GM23338 (cell line): ENCODE measurements around the gene CEP68. TPM values are rescaled to one million over a fixed set of nuclear protein-coding genes. Genes with fewer than 3 reads are reported as not detected.

ENCODE experiments used
- ATAC-seq: fragments of 200-7000 bp; cut with Tn5 transposase; 3 replicates; pipeline ENCODE4 v1.9.1; 2020
- DNase-seq: peaks from one replicate; pipeline ENCODE4 v3.0.0-alpha.2; 2015; ENCODE audit warnings: low spot score
- H2AFZ ChIP-seq: fragments of 200-600 bp; sonication (generic); 2 replicates; pipeline ENCODE4 v1.8.0; 2016; ENCODE audit warnings: antibody characterized with exemption, mild to moderate bottlenecking, moderate library complexity
- H3F3A ChIP-seq: fragments of 200-600 bp; sonication (generic); replicated peaks from 2 replicates; pipeline ENCODE4 v1.8.0; 2017; ENCODE audit warnings: antibody characterized with exemption, mixed run types, low read depth
- H3K27ac ChIP-seq: fragments of 200-600 bp; sonication (generic); 2 replicates; pipeline ENCODE4 v1.6.1; 2016; ENCODE audit warnings: low read depth
- H3K27me3 ChIP-seq: fragments of 200-600 bp; sonication (generic); 2 replicates; pipeline ENCODE4 v1.8.0; 2016; ENCODE audit warnings: mild to moderate bottlenecking, mixed run types, moderate library complexity; ENCODE audit not compliant: insufficient read depth
- H3K36me3 ChIP-seq: fragments of 200-600 bp; sonication (generic); 2 replicates; pipeline ENCODE4 v1.8.0; 2016; ENCODE audit warnings: mild to moderate bottlenecking; ENCODE audit not compliant: insufficient read depth
- H3K4me1 ChIP-seq: fragments of 200-600 bp; sonication (generic); 2 replicates; pipeline ENCODE4 v1.8.0; 2016; ENCODE audit warnings: mild to moderate bottlenecking, moderate library complexity; ENCODE audit not compliant: insufficient read depth
- H3K4me2 ChIP-seq: fragments of 200-600 bp; sonication (generic); 2 replicates; pipeline ENCODE4 v1.7.1; 2017; ENCODE audit warnings: mixed run types
- H3K4me3 ChIP-seq: fragments of 200-600 bp; sonication (generic); 2 replicates; pipeline ENCODE4 v1.6.1; 2016; ENCODE audit warnings: mixed run types
- H3K79me2 ChIP-seq: fragments of 200-600 bp; sonication (generic); replicated peaks from 2 replicates; pipeline ENCODE4 v1.8.0; 2017; ENCODE audit warnings: mild to moderate bottlenecking; ENCODE audit not compliant: insufficient read depth
- H3K9me2 ChIP-seq: fragments of 200-600 bp; sonication (generic); 2 replicates; pipeline ENCODE4 v1.8.0; 2017; ENCODE audit not compliant: insufficient read depth
- H4K20me1 ChIP-seq: fragments of 200-600 bp; sonication (generic); replicated peaks from 2 replicates; pipeline ENCODE4 v1.8.0; 2017; ENCODE audit warnings: mild to moderate bottlenecking; ENCODE audit not compliant: insufficient read depth
- H3K27ac Mint-ChIP-seq: 2 replicates; pipeline ENCODE4 v1.8.0; 2020; ENCODE audit warnings: inconsistent platforms, mild to moderate bottlenecking, moderate library complexity, mixed read lengths
- H3K27me3 Mint-ChIP-seq: 3 replicates; pipeline ENCODE4 v1.8.0; 2022; ENCODE audit warnings: low read depth, mild to moderate bottlenecking, moderate library complexity, mixed read lengths, inconsistent platforms; ENCODE audit not compliant: insufficient read depth, poor library complexity
- H3K36me3 Mint-ChIP-seq: 3 replicates; pipeline ENCODE4 v1.8.0; 2021; ENCODE audit warnings: low read depth, mild to moderate bottlenecking, inconsistent platforms, moderate library complexity, mixed read lengths
- H3K4me1 Mint-ChIP-seq: 3 replicates; pipeline ENCODE4 v1.8.0; 2020; ENCODE audit warnings: mild to moderate bottlenecking, inconsistent platforms, mixed read lengths
- H3K4me3 Mint-ChIP-seq: 3 replicates; pipeline ENCODE4 v1.8.0; 2021; ENCODE audit warnings: moderate library complexity, mild to moderate bottlenecking, inconsistent platforms, mixed read lengths
- H3K9me3 Mint-ChIP-seq: 3 replicates; pipeline ENCODE4 v1.8.0; 2020; ENCODE audit warnings: moderate library complexity, mild to moderate bottlenecking, inconsistent platforms, mixed read lengths
- CREB1 ChIP-seq: fragments of 250-450 bp; sonication (Bioruptor Pico); IDR thresholded peaks from 2 replicates; pipeline ENCODE4 v1.5.0; 2020; ENCODE audit warnings: low read depth, mild to moderate bottlenecking, moderate library complexity
- EZH2 ChIP-seq: fragments of 200-600 bp; sonication (generic); IDR thresholded peaks from one replicate; pipeline ENCODE4 v1.8.0; 2017; ENCODE audit warnings: antibody characterized with exemption, mild to moderate bottlenecking, low read depth; ENCODE audit not compliant: unreplicated experiment
- EZH2phosphoT487 ChIP-seq: fragments of 200-600 bp; sonication (generic); IDR thresholded peaks from one replicate; pipeline ENCODE4 v1.8.1; 2018; ENCODE audit warnings: antibody characterized with exemption; ENCODE audit not compliant: unreplicated experiment
- JUNB ChIP-seq: IDR thresholded peaks from one replicate; pipeline ENCODE4 v1.6.1; 2016; ENCODE audit warnings: antibody characterized with exemption; ENCODE audit not compliant: unreplicated experiment
- STAT1 ChIP-seq: IDR thresholded peaks from one replicate; pipeline ENCODE4 v1.6.1; 2016; ENCODE audit warnings: antibody characterized with exemption; ENCODE audit not compliant: unreplicated experiment
- ZNF114 ChIP-seq: fragments of 250-450 bp; sonication (Bioruptor Pico); IDR thresholded peaks from 2 replicates; pipeline ENCODE4 v1.5.0; 2020; ENCODE audit warnings: mild to moderate bottlenecking, moderate library complexity
- ZNF331 ChIP-seq: fragments of 250-450 bp; sonication (Bioruptor Pico); IDR thresholded peaks from 2 replicates; pipeline ENCODE4 v1.5.0; 2020; ENCODE audit warnings: low read depth, mild to moderate bottlenecking, moderate library complexity
- polyA plus RNA-seq: library from polyadenylated mRNA; unstranded; fragments of >200 nt; fragmentation: Nextera tagmentation; extraction: Ambion mirVana; gene quantifications from 2 replicates; pipeline ENCODE4 v1.2.1, GENCODE V29; 2016
- total RNA-seq: library from RNA; depleted of rRNA; stranded (reverse); fragments of >200 nt; shearing (Covaris generic); gene quantifications from 2 replicates; pipeline ENCODE4 v1.2.3, GENCODE V29; 2014
- TF ChIP-seq, protein P1 (sequence below): IDR thresholded peaks from one replicate; pipeline ENCODE4 v1.6.1; 2018; ENCODE audit warnings: antibody characterized with exemption; ENCODE audit not compliant: unreplicated experiment
- TF ChIP-seq, protein P2 (sequence below): IDR thresholded peaks from 2 replicates; pipeline ENCODE4 v1.6.1; 2016; ENCODE audit warnings: antibody characterized with exemption
- TF ChIP-seq, protein P3 (sequence below), 2 experiments: fragments of 200-600 bp in 1 of 2; sonication (generic) in 1 of 2; conservative IDR thresholded peaks; 2 replicates each; pipeline versions ENCODE4 v1.5.1 to v1.6.1; 2016 to 2017; ENCODE audit warnings: antibody characterized with exemption in 2 of 2, low read depth in 2 of 2, mild to moderate bottlenecking in 2 of 2, moderate library complexity in 1 of 2

Gene CEP68
- total and polyA plus RNA-seq, 2 experiments from 2014 or later, result 13.0 to 24.4 TPM

DNA sequence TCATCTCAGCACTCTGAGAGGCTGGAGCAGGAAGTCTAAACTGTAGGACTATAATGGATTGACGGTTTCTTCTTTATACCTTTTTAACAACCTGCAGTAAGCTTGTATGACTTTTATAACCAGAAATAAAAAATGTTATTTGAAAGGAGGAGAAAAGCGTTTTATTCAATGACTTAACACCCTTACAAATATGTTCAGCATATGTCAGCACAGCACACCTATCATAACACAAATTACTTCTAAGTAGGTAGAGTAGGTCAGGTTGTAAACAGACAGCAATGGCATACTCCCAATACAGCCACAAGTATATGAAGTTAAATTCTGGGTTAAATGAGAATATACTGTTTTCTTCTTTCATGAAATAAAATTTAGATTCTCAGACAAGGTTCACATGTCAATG is 57.6 kb downstream of the CEP68 start (continued):
- TF ChIP-seq, protein P1, sequence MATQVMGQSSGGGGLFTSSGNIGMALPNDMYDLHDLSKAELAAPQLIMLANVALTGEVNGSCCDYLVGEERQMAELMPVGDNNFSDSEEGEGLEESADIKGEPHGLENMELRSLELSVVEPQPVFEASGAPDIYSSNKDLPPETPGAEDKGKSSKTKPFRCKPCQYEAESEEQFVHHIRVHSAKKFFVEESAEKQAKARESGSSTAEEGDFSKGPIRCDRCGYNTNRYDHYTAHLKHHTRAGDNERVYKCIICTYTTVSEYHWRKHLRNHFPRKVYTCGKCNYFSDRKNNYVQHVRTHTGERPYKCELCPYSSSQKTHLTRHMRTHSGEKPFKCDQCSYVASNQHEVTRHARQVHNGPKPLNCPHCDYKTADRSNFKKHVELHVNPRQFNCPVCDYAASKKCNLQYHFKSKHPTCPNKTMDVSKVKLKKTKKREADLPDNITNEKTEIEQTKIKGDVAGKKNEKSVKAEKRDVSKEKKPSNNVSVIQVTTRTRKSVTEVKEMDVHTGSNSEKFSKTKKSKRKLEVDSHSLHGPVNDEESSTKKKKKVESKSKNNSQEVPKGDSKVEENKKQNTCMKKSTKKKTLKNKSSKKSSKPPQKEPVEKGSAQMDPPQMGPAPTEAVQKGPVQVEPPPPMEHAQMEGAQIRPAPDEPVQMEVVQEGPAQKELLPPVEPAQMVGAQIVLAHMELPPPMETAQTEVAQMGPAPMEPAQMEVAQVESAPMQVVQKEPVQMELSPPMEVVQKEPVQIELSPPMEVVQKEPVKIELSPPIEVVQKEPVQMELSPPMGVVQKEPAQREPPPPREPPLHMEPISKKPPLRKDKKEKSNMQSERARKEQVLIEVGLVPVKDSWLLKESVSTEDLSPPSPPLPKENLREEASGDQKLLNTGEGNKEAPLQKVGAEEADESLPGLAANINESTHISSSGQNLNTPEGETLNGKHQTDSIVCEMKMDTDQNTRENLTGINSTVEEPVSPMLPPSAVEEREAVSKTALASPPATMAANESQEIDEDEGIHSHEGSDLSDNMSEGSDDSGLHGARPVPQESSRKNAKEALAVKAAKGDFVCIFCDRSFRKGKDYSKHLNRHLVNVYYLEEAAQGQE, result no peak

DNA sequence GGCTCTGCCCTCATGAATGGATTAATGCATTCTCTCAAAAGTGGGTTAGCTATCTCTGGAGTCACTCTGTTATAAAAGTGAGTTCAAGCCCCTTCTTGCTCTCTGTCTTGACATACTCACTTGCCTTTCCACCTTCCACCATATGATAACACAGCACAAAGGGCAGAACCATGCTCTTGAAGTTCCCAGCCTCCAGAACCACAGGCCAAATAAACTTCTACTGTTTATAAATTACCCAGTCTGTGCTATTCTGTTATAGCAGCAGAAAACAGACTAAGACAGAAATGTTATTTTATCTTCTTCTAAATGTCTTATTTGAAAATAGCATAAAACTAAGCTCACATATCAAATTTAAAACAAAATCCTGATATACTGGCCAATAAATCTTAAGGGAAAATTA is 58.7 kb downstream of the CEP68 start:
- Histone ChIP-seq H3K27ac (no peak overlapping the region), H3K4me3 (no peak overlapping the region), H4K20me1 (peaks cover 64% of the 10 kb centered on the region), H2AFZ (no peak overlapping the region), H3K4me1 (no peaks in the 10 kb centered on the region; the same call in 1 of the 2 replicates), H3F3A (no peaks in the 10 kb centered on the region), H3K79me2 (peaks cover 100% of the 10 kb centered on the region), H3K9me2 (no peaks in the 10 kb centered on the region), H3K27me3 (no peaks in the 10 kb centered on the region), H3K4me2 (no peak overlapping the region), H3K36me3 (no peaks in the 10 kb centered on the region)
- Mint-ChIP-seq H3K27me3 (peaks cover 3% of the 10 kb centered on the region), H3K36me3 (peaks cover 6% of the 10 kb centered on the region; the same call in 1 of the 3 replicates), H3K4me1 (peaks cover 8% of the 10 kb centered on the region), H3K9me3 (peaks cover 2% of the 10 kb centered on the region; the same call in 1 of the 3 replicates), H3K27ac (no peak overlapping the region), H3K4me3 (no peak overlapping the region)
- TF ChIP-seq STAT1, result no peak
- TF ChIP-seq EZH2, result no peak
- TF ChIP-seq ZNF114 (CRISPR knock-in tag), result no peak
- TF ChIP-seq, protein P2, sequence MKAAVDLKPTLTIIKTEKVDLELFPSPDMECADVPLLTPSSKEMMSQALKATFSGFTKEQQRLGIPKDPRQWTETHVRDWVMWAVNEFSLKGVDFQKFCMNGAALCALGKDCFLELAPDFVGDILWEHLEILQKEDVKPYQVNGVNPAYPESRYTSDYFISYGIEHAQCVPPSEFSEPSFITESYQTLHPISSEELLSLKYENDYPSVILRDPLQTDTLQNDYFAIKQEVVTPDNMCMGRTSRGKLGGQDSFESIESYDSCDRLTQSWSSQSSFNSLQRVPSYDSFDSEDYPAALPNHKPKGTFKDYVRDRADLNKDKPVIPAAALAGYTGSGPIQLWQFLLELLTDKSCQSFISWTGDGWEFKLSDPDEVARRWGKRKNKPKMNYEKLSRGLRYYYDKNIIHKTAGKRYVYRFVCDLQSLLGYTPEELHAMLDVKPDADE, result no peak
- no peak for TF ChIP-seq CREB1 (CRISPR knock-in tag)
- no peak for TF ChIP-seq ZNF331 (CRISPR knock-in tag)
- TF ChIP-seq, protein P3, sequence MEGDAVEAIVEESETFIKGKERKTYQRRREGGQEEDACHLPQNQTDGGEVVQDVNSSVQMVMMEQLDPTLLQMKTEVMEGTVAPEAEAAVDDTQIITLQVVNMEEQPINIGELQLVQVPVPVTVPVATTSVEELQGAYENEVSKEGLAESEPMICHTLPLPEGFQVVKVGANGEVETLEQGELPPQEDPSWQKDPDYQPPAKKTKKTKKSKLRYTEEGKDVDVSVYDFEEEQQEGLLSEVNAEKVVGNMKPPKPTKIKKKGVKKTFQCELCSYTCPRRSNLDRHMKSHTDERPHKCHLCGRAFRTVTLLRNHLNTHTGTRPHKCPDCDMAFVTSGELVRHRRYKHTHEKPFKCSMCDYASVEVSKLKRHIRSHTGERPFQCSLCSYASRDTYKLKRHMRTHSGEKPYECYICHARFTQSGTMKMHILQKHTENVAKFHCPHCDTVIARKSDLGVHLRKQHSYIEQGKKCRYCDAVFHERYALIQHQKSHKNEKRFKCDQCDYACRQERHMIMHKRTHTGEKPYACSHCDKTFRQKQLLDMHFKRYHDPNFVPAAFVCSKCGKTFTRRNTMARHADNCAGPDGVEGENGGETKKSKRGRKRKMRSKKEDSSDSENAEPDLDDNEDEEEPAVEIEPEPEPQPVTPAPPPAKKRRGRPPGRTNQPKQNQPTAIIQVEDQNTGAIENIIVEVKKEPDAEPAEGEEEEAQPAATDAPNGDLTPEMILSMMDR (conservative IDR thresholded peaks at IDR 0.05; ENCODE audit: low read depth in 2 of 2), result no peak
- no peak for TF ChIP-seq EZH2phosphoT487
- no peak for TF ChIP-seq JUNB
- ATAC-seq (no peak), DNase-seq (no peak)
